GM12801 (cell line): Measurements from ENCODE around the gene FAM120B.

Source experiments
- TF ChIP-seq, protein P1 (sequence below): IDR thresholded peaks from one replicate; pipeline ENCODE4 v1.5.1; 2011; ENCODE audit warnings: control low read depth; ENCODE audit not compliant: insufficient read length; ENCODE audit errors: extremely low read depth

Gene FAM120B

DNA sequence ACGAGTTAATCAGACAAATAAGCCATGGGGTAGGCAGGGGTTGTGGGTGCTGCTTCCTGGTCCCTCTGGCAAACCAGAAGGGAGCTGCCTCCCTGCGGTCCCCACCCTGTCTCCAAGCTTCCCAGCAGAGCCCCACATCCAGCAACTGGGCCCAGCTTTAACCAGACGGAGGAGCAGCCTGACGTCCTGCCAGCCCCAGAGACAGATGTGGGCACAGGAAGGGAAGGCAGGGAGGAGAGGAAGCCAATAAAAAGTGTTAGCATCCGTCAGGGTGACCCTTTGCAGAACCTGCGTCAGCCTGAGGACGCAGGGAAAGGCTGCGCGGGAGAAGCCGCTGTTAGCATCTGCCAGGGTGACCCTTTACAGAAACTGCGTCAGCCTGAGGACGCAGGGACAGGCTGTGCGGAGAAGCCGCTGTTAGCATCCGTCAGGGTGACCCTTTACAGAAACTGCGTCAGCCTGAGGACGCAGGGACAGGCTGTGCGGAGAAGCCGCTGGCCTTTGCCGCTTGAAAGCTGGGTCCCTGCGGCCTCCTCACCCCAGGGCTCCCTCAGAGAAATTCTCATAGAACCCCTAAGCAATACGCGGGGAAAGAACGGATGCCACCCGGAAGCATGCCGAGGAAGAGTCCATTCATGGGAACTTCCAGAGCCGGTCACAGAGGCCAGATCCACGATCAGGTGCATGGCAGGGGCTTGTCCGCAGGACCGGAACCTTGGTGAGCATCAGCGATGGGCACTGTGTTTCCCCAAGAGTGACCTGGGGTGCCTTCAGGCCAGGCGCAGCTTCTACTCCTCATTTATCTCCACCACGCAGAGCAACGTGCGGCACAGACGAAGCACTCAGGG is 31.6 kb upstream of the FAM120B start:
- TF ChIP-seq, protein P1, sequence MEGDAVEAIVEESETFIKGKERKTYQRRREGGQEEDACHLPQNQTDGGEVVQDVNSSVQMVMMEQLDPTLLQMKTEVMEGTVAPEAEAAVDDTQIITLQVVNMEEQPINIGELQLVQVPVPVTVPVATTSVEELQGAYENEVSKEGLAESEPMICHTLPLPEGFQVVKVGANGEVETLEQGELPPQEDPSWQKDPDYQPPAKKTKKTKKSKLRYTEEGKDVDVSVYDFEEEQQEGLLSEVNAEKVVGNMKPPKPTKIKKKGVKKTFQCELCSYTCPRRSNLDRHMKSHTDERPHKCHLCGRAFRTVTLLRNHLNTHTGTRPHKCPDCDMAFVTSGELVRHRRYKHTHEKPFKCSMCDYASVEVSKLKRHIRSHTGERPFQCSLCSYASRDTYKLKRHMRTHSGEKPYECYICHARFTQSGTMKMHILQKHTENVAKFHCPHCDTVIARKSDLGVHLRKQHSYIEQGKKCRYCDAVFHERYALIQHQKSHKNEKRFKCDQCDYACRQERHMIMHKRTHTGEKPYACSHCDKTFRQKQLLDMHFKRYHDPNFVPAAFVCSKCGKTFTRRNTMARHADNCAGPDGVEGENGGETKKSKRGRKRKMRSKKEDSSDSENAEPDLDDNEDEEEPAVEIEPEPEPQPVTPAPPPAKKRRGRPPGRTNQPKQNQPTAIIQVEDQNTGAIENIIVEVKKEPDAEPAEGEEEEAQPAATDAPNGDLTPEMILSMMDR: no peak

DNA sequence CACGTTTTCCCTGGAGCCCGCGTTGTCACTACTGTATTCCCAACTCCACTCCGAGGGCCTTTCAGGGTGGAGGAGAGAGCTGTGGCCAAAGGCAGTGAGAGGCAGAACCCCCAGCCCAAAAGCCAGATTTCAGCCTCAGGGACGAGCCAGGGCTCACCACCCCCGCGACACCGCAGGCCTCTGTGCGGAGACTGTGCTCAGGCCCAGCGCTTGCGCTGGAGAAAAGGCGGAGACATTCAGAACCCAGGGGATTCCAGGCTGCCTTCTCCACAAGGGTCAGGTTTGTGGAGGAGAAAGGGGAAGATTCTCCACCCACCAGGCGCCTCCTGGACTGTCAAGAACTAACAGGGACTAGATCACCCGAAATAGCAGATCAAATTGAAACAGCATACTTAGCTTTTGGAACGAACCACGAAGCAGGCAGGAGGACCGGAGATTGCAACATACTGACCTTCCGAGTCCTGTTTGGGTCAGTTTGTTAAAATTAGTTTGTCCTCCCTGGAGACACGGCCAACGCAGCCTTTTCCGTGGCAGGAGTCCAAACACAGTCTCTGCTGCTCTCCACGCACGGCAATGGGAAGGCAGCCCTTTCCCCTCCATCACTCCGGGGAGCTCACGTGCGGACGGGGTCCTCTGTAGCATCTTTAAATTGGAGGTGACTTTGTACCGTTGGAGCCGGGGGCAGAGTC is 30.0 kb upstream of the FAM120B start:
- TF ChIP-seq, protein P1: no peak

DNA sequence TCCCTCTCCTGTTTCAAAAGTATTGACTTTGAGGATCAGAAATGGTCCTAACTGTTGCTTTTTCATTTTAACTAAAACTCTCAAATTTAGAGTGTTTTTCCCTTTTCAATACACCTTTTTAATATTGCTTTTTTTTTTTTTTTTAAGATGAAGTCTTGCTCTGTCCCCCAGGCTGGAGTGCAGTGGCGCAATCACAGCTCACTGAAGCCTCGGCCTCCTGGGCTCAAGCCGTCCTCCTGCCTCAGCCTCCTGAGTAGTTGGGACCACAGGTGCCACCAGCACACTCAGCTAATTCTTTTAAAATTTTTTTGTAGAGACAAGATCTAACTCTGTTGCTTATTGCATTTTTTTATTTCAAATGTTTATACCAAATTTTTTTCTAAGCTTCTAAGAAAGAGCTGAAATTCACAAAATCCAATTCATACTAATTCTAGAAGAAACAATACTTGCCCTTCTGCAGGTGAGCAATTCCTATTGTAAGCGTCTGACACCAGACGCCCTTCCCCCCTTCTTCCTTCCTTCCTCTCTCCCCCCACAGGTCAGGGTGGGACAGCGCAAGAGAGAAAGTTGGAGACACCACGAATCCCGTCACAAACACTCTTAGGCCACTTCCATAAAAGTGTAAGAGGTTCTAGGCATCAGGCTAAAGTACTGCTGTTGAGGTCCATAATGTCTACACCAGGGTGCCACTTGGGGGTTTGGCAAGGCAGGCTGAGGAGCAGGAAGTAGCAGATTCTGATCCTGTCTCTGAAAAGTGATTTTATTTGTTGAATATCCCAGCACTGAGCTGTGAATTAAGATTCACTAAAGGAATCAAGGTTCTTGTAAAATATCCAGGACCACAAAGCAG is 28.4 kb upstream of the FAM120B start:
- TF ChIP-seq, protein P1: no peak

DNA sequence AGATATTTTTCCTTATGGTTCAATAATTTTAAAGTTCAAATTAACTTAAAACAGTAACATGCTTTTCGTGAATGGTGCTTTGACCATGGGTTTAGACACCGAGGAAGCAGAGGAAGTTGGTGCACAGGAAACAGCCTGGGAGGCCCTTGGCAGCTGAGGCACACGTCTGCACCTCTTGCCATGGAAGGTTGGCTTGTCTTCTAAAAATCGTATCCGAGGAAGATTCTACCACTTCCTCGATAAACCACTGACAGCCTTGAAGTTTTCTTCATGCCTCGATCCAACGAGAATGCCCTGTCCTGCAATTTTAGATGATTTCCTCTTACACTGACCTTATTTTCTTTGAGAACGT is 27.8 kb upstream of the FAM120B start:
- TF ChIP-seq, protein P1: no peak

DNA sequence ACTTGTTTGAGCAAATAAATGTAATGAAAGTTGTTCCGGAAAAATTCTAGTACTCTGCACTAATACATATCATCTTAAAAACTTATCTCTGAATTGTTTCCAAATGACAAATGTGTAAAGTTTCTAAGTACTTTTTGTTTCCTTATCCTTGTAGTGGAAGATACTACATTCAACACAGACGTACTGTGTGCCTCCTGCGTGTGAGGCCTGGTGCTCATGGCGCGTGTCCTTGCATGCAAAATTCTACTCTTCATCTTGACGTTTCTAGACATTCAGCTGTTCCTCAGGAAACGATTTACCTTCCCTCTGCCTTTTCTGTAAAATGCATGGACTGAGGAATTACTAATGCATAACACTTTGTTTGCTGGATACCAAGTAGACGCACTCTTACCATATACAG is 27.1 kb upstream of the FAM120B start:
- TF ChIP-seq, protein P1: no peak

DNA sequence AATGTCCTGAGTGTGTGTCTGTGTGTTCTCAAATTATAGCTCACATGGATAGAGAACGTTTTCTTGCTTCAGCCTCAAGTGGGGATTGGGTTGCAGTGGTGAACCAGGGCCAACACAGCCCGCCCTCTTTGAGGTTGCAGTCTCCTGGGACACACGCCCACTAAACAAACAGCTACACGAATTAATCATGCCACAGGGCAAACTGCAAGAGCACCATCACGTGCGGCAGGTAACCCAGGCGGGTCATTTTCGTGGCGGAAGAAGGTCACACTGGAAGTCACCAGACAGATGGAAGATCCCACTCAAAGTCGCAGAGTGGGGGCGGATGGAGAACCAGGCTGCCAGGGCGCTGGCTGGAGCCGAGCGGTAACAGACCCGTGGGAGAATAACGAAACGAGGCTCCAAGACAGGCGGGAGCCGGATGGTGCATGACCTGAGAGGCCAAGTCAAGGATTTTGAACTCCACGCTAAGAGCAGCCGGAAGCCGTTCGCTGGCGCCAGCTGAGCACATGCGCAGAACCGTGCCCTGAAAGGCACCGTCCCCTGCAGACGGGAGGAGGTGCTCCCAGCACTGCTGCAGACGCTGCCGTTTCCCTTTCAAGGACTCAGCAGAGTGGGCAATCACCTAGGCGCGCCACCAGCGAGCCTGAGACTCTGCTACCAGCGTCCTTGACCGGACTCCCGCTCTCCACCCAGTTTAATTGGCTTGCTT is 26.4 kb upstream of the FAM120B start:
- TF ChIP-seq, protein P1: no peak

DNA sequence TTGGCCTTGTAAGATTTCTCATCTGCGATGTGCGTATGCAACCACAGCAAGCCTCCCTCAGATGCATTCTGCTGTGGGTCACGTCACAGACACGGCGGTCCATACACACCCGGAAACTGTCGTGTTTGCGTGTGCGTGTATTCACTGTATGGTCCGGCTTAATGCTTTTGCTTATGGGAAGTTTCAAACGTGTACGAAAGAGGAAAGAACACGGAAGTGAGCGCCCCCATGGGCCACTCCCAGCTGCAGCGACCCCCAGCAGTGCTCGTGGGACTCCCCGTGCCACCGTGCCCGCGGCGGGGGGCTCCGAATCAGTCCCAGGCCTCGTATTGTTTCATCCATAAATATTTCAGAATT is 25.9 kb upstream of the FAM120B start:
- TF ChIP-seq, protein P1: no peak
